Activated T-cell treated with anti-CD3 and anti-CD28 coated beads, Interleukin-2, amount 50 U/mL, for 24 hours (primary cell): ENCODE results near the gene HSD11B1.

Source experiments
- DNase-seq: peaks from one replicate; pipeline ENCODE4 v3.0.0-alpha.2; 2020
- H3K27ac Mint-ChIP-seq: 2 replicates; pipeline ENCODE4 v1.8.0; 2020; ENCODE audit warnings: mild to moderate bottlenecking, mixed read lengths
- H3K27me3 Mint-ChIP-seq: 2 replicates; pipeline ENCODE4 v1.8.0; 2020; ENCODE audit warnings: mixed read lengths
- H3K36me3 Mint-ChIP-seq: 2 replicates; pipeline ENCODE4 v1.8.0; 2020; ENCODE audit warnings: low read depth, mixed read lengths
- H3K4me1 Mint-ChIP-seq: 2 replicates; pipeline ENCODE4 v1.8.0; 2020; ENCODE audit warnings: low read depth, mixed read lengths
- H3K4me3 Mint-ChIP-seq: 2 replicates; pipeline ENCODE4 v1.8.0; 2020; ENCODE audit warnings: mild to moderate bottlenecking, moderate library complexity, mixed read lengths
- H3K9me3 Mint-ChIP-seq: 2 replicates; pipeline ENCODE4 v1.8.0; 2020; ENCODE audit warnings: mixed read lengths

Gene HSD11B1

DNA sequence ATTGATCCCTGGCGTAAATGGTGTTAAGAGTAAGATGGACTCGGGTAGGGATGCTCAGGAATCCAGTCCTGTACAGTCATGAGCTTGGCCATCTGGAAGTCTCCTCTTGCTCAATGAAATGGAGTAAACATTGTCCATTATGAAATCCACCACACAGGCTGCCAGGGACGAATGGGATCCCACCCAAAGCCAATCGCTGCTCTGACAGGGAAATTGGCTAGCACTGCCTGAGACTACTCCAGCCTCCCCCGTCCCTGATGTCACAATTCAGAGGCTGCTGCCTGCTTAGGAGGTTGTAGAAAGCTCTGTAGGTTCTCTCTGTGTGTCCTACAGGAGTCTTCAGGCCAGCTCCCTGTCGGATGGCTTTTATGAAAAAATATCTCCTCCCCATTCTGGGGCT, at the start of gene HSD11B1:
Gene HSD11B1, plus strand, starts transcription at position 263 of the 400 bp plus-strand sequence. Its CDS starts 97 bp downstream, at position 360.
- no peak for DNase-seq
- no peaks in the 10 kb centered on the region for H3K27me3 Mint-ChIP-seq
- no peaks in the 10 kb centered on the region for H3K9me3 Mint-ChIP-seq
- H3K4me1 Mint-ChIP-seq: peaks cover 61% of the 10 kb centered on the region
- peak within 1 kb of the TSS; percentile 51 for H3K4me3 Mint-ChIP-seq
- H3K36me3 Mint-ChIP-seq: no peaks in the 10 kb centered on the region
- peak within 1 kb of the TSS; percentile 85 for H3K27ac Mint-ChIP-seq

DNA sequence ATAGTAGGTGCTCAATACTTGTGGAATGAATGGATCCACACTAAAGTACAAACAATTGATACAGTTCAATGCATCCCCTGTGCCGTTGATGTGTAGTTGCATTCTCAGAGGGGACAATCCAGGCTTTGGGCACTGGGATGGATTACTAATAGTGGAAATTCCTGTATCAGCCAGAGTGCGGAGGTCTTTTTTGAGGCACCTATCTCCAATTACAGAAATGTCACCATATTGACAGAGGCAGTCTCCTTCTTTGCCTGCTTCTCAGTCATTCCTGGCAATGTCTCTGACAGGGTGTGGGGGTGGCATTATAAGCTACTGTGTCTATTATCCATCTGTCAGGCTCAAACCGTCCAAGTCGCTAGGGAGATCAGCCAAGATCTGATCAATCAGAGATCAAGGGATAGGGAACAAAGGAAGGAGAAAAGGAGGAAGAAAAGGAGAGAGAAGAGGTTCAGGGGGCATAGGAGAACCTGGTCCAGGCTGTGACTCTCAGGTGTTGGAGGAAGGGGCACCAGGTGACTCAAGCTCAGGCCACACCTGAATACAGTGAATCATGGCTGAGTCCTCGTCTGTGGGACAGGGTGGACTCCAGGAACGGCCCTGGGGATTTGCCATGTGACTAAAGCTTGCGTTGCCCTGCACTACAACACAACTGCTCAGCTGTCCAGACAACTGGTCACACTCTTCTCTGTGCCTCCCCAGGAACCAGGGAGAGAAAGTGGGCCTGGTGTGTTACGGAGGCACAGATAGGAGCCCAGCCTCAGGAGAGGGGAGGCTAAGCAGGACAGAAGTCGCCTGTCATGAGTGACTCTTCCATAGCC, 49.0 kb upstream of the HSD11B1 start:
- H3K4me1 Mint-ChIP-seq: peaks cover 42% of the 10 kb centered on the region
- no peak for DNase-seq
- no peaks in the 10 kb centered on the region for H3K9me3 Mint-ChIP-seq
- H3K27ac Mint-ChIP-seq: no peak overlapping the region
- H3K27me3 Mint-ChIP-seq: no peaks in the 10 kb centered on the region
- no peaks in the 10 kb centered on the region for H3K36me3 Mint-ChIP-seq
- H3K4me3 Mint-ChIP-seq: no peak overlapping the region

- DNase-seq: no peak
- Mint-ChIP-seq H3K4me3 (no peak overlapping the region), H3K4me1 (peaks cover 29% of the 10 kb centered on the region), H3K9me3 (no peaks in the 10 kb centered on the region), H3K27me3 (no peaks in the 10 kb centered on the region), H3K27ac (no peak overlapping the region), H3K36me3 (no peaks in the 10 kb centered on the region)
Measured at GRCh38 chr1:209657140-209657879, 47.3 kb upstream of the HSD11B1 start.

DNA sequence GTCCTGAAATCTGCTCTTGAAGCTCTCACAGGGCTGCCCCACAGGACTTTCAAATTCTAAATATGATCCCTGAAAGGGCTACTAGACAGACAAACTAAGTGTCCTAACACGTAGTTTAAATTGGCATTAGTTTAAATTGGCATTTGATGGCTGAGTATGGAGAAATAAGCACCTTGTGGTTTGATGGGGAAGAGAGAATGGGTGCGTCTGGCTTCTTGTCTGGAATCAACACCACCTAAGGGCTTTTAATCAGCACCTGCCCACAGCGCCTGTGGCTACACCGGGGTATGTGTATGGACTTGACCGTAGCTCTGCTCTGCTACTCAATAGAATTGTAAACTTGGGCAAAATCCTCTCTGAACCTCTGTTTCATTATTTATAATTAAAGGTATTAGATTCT, 46.7 kb upstream of the HSD11B1 start:
- Mint-ChIP-seq H3K36me3 (no peaks in the 10 kb centered on the region), H3K9me3 (no peaks in the 10 kb centered on the region), H3K4me1 (peaks cover 23% of the 10 kb centered on the region), H3K27me3 (no peaks in the 10 kb centered on the region), H3K4me3 (no peak overlapping the region), H3K27ac (no peak overlapping the region)
- no peak for DNase-seq

DNA sequence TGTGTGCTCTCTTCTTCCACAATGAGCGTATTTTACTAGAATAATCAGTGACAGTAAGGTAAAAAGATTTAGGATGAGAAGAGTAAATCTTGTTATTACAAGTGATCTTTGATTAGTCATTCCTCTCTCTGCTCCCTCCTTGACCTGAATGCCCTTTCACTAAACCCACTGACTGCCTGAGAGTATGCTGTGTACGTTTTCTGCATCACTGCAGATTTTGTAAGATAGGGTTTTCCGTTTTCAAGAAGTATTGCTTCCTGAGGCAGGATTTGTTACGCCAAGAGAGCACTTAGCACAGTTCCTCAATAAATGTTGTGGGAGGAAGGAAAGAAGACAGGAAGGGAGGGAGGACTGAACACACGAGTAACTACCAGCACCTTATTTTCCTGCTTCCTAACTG, 44.7 kb upstream of the HSD11B1 start:
- peak overlapping the region; percentile 57 for H3K27ac Mint-ChIP-seq
- no peak for DNase-seq
- H3K4me3 Mint-ChIP-seq: peak overlapping the region; percentile 28
- no peaks in the 10 kb centered on the region for H3K9me3 Mint-ChIP-seq
- no peaks in the 10 kb centered on the region for H3K27me3 Mint-ChIP-seq
- no peaks in the 10 kb centered on the region for H3K36me3 Mint-ChIP-seq
- peaks cover 14% of the 10 kb centered on the region for H3K4me1 Mint-ChIP-seq

GRCh38 chr1:209661071-209661470, 43.6 kb upstream of the HSD11B1 start:
- peaks cover 14% of the 10 kb centered on the region for H3K4me1 Mint-ChIP-seq
- DNase-seq: no peak
- no peaks in the 10 kb centered on the region for H3K27me3 Mint-ChIP-seq
- H3K27ac Mint-ChIP-seq: no peak overlapping the region
- H3K4me3 Mint-ChIP-seq: no peak overlapping the region
- H3K36me3 Mint-ChIP-seq: no peaks in the 10 kb centered on the region
- no peaks in the 10 kb centered on the region for H3K9me3 Mint-ChIP-seq

GRCh38 chr1:209662879-209663327, 41.7 kb upstream of the HSD11B1 start:
- Mint-ChIP-seq H3K4me3 (no peak overlapping the region), H3K9me3 (no peaks in the 10 kb centered on the region), H3K36me3 (no peaks in the 10 kb centered on the region), H3K27me3 (no peaks in the 10 kb centered on the region), H3K4me1 (peaks cover 14% of the 10 kb centered on the region), H3K27ac (no peak overlapping the region)
- no peak for DNase-seq

DNA sequence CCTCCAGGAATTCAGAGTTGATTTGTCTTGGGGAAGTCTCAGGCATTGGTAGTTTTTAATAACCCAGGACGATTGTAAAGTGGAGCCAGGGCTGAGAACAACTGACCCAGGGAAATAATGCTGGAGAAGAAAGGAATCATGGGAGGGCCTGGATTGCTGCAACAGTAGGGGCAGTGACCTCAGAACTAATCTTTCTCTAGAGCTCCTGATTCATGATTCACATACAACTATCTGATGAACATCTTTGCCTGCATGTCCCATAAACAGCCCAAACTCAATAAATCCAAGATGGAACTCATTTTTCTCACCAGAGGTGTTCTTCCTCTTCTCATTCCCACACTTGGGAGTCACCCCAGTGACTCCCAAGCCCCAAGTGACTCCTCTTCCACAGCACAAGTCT, 37.5 kb upstream of the HSD11B1 start:
- Mint-ChIP-seq H3K4me3 (no peak overlapping the region), H3K36me3 (no peaks in the 10 kb centered on the region), H3K27me3 (no peaks in the 10 kb centered on the region), H3K4me1 (peaks cover 10% of the 10 kb centered on the region), H3K9me3 (no peaks in the 10 kb centered on the region), H3K27ac (no peak overlapping the region)
- DNase-seq: no peak

GRCh38 chr1:209667708-209668107, 36.9 kb upstream of the HSD11B1 start:
- Mint-ChIP-seq H3K27ac (no peak overlapping the region), H3K4me3 (no peak overlapping the region), H3K36me3 (no peaks in the 10 kb centered on the region), H3K27me3 (no peaks in the 10 kb centered on the region), H3K9me3 (no peaks in the 10 kb centered on the region), H3K4me1 (peaks cover 14% of the 10 kb centered on the region)
- DNase-seq: no peak

DNA sequence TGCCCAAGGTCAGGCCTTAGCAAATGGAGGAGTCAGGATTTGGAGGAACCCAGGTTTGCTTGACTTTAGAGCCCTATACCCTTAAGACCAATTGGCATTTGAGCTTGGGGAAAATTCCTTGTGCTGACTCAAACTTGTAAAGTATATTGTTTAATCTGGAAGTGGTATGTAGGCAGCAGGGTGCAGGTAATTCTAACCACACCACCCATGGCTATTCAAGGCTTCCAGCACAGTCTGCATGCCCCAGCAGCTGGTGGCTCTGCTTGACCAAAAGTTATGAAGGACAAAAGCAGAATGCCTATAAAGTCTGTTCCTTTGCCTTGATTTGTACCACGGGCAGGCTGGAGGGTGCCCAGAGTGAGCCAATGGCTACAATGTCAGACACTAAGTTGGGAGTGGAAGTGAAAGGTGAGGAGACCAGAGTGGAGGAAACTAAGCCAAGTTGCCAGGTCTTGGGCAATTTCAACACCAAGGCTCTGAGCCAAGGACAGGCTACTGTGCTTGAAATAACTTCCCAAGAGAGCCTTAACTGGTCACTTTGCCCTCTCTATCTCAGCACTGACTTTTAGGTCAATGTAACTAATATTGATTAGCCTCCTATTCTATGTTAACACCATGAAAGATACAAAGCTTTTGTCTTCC, 34.1 kb upstream of the HSD11B1 start:
- Mint-ChIP-seq H3K4me3 (no peak overlapping the region), H3K27me3 (peaks cover 15% of the 10 kb centered on the region), H3K4me1 (peaks cover 42% of the 10 kb centered on the region), H3K36me3 (no peaks in the 10 kb centered on the region), H3K9me3 (no peaks in the 10 kb centered on the region), H3K27ac (no peak overlapping the region)
- no peak for DNase-seq

- no peak for DNase-seq
- H3K27me3 Mint-ChIP-seq: peaks cover 37% of the 10 kb centered on the region
- H3K36me3 Mint-ChIP-seq: no peaks in the 10 kb centered on the region
- H3K27ac Mint-ChIP-seq: peak overlapping the region; percentile 54
- no peaks in the 10 kb centered on the region for H3K9me3 Mint-ChIP-seq
- H3K4me1 Mint-ChIP-seq: peaks cover 52% of the 10 kb centered on the region
- peak overlapping the region; percentile 11 for H3K4me3 Mint-ChIP-seq
Measured at GRCh38 chr1:209672705-209673630, 31.7 kb upstream of the HSD11B1 start.

- H3K27me3 Mint-ChIP-seq: peaks cover 42% of the 10 kb centered on the region
- H3K27ac Mint-ChIP-seq: peak overlapping the region; percentile 54
- no peaks in the 10 kb centered on the region for H3K36me3 Mint-ChIP-seq
- no peaks in the 10 kb centered on the region for H3K9me3 Mint-ChIP-seq
- no peak for DNase-seq
- peak overlapping the region; percentile 75 for H3K4me3 Mint-ChIP-seq
- H3K4me1 Mint-ChIP-seq: peaks cover 57% of the 10 kb centered on the region
Measured at GRCh38 chr1:209673631-209674417, 30.8 kb upstream of the HSD11B1 start.

- peak; percentile 68 for DNase-seq
Measured at GRCh38 chr1:209674957-209675564, 29.6 kb upstream of the HSD11B1 start, which contains the start of gene G0S2. G0S2 (plus strand) TSS chr1:209675412; CDS start chr1:209675685, 273 bp downstream.

More at GRCh38 chr1:209674957-209675564, 29.6 kb upstream of the HSD11B1 start, which contains the start of gene G0S2:
- H3K9me3 Mint-ChIP-seq: no peaks in the 10 kb centered on the region
- H3K36me3 Mint-ChIP-seq: no peaks in the 10 kb centered on the region
- peak within 1 kb of the TSS; percentile 75 for H3K4me3 Mint-ChIP-seq
- H3K4me1 Mint-ChIP-seq: peaks cover 62% of the 10 kb centered on the region
- peak within 1 kb of the TSS; percentile 33 for H3K27ac Mint-ChIP-seq
- peaks cover 42% of the 10 kb centered on the region for H3K27me3 Mint-ChIP-seq
